Middle frontal gyrus (tissue), 1 donor: ENCODE results near the gene SOX5.

ENCODE experiments used
- DNase-seq: peaks from one replicate; pipeline ENCODE4 v3.0.0-alpha.2; 2015; ENCODE audit warnings: low spot score; ENCODE audit errors: extremely low spot score

The SOX5 gene

DNA sequence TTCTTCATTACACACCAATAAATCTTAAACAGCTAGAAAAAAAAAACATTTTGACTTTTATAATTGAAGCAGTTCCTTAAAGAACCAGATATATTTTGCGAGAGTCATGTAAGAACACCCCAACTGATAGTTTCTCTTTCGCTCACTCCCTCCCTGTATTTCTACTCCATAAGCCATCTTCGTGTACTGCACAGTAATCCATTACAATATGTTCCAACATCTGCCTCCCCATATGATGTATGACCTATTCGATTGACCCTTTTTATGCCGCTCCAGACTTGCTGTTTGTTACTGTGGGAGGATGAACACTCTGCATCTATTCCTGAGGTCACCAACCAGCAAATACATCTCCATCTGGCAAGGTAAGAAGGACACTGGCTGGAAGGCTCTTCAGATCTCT is 331.7 kb downstream of the SOX5 start:
- DNase-seq: no peak

DNA sequence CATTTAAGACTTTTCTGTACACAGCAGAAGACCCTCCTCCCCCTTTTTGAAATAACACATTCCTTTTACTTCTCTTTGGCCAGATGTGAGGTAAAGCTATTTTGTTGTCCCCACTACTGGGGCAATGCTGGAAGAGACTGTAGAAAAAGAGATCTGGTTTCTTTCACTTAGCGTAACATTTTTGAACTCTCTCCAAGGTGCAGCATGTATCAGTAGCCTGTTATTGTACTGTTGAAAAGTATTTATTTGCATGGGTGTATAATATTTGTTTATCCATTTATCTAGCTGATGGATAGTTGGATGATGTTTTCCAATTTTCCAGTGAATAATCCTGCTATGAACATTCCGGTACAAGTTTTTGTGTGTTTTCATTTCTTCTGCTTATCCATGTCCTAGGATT is 335.2 kb downstream of the SOX5 start:
- no peak for DNase-seq

DNA sequence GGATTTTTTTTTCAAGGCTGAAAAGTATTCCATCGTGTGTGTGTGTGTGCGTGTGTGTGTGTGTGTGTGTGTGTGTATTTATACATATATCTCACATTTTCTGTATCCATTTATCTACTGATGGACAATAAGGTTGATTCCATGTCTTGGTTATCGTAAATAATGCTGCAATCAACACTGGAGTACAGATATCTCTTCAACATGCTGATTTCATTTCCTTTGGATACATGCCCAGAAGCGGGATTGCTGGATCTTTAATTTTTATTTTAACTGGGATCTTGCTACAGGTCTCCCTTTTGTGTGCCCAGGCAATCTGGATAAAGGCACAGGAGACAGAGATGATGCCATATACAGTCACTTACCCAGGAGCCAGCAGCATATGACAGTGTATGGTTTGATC is 338.1 kb downstream of the SOX5 start:
- no peak for DNase-seq

DNA sequence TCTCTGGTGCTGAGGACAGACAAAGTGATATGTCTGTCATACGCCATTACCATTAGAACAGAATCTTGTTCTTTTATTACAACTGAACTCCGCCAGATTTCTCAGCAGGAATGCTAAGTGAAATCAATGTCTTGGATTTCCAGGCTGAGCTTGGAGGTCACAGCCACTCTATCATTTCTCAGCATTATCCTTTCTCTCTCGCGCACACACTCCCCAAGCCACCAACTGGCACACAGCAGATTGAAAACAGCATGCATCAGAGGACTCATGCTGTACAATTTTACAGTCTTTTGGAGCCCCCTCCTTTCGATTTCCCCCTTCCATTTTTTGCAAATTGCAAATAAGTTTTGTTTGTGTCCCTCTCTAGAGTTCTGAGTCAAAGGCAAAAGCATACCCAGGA is 348.6 kb downstream of the SOX5 start:
- DNase-seq: no peak

DNA sequence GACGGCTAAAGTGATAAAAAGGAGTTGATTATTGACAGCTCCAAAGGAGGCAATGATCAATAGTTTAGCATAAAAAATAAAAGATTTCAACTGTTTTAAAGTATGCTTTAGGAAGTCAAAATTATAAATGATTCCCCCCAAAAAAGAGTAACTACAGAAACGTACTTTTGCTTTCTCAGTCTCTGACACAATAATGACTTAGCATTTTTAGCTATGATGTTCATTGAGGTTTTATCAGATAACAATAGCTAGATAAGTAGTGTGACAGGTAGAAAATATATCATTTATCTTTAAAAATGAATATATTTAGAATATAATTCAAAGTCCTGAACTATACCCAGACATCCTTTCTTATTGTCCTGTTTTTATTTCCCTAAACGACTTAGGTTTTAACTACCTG is 352.9 kb downstream of the SOX5 start:
- DNase-seq: no peak

DNA sequence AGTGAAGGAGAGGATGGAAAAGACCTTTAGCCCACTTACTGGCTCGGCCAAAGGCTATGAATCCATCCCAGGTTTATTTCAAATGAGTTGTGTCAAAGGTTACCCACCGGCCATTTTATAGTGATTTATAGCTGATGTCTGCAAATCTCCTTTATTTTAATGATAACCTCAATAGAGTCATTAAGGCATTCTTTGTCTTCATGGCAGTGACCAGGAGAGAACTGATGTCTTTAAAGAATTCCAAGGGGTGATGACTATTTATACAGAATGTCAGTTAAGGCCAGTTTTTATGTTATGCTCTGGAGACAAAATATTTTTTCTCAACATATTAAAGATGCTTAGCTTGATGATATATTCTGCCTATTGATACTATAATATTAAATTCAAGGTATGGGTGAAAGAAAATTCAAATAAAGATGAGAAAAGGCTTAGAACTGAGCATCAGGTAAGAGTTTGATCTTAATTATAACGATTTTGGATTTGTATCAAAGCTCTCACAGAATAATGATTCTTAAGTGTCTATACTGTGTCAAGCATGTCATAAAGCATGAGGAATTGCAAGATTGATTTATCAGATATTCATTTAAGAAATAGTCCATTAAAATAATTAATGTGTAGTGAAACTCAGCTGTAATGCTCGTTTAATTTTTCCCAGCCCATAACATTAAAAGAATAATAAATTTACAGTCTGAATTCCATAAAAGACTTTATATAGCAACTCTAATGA is 361.5 kb downstream of the SOX5 start:
- DNase-seq: no peak

DNA sequence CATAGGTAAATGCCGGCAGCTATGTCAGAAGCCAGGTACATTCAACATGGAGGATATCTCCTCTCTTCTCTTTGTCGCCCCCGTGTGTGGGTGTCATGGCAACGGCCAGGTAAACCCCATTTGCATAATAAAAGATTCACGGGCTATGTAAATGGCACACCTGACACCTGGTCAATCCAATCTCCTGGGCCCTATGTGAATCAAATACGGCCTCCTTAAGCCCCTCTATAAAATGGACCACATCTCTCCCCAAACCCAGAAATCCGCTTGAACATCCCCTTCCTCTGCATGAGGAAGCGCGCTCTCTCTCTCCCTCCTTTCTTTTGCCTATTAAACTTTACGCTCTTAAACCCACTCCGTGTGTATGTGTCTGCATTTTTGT is 363.7 kb downstream of the SOX5 start:
- no peak for DNase-seq

DNA sequence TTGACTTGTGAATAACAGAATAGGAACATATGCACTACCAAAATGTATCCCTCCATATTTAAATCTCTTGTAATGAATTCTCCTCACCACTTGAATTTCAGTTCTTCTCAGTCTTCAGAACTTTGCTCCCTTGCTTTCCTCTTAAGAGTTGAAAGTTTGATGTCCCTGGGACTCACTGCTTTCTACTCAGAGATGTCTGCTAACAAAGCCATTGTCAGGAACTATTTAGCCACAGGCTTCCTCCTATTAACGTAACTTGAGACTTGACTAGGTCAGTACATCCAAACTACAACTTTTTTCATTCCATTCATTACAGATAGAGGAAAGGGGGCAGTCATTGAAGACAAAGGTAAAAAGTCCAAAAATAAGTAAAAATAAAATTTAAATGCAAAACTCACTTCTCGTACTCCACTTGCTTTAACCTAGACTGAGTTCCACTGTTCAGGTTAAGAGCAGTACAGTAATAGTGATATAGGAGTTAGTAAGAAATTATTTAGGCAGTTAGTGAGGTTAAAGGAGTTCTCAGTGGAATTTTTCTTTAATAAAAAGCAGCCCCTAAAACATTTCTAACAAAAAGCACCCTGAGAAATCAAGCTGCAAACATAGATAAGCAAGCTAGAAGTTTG is 364.2 kb downstream of the SOX5 start:
- no peak for DNase-seq

DNA sequence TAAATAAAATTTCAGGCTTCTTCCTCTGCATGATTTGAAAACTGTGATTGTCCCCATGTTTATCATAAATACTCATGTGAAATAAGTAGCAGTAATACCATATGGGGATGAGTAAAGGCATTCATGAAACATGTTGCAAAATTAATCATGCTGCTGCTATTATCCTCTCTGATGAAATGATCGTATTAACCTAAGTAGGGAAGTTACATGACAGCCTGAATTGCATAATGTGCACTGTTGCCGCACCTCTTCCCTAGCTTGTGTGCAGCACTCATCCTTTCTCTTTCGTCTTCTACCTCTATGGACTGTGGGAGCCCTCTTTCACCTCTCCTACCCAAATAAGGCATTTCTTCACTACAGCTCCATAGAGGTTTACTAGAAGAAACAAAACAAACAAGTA is 367.6 kb downstream of the SOX5 start:
- DNase-seq: no peak

DNA sequence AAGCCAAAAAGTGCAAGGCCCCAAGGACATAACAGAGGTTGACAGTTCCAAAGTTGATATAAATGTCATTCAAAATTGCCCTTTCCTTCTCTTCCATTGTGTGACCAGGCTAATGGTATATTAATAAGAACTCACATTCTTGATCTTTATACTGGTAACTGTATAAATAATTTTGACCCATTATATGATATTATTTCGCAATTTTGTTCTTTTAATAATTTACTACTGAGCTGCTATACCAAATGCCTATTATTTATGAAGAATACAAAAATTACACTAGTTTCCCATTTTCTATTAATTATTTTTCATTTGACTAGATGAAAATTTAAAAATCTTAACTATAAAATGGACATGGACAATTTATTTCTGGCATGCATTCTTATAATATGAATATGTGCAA is 370.2 kb downstream of the SOX5 start:
- no peak for DNase-seq

DNA sequence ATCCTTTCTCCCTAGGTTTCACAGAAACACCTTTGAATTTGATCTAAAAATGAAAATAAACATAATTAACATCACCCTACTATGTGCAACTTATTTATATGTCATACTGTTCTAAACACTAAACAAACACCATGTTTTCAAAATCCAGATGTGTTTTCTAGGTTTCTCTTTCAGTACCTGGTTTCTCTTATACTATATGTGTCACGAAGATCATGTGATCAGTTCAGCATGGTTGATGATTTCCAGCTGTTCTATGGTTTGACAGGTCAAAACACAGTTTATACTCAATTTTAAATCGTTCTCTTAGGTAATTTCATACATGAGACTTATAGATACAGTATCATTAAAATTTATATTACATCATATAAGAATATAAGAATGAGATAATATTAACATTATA is 373.1 kb downstream of the SOX5 start:
- no peak for DNase-seq

DNA sequence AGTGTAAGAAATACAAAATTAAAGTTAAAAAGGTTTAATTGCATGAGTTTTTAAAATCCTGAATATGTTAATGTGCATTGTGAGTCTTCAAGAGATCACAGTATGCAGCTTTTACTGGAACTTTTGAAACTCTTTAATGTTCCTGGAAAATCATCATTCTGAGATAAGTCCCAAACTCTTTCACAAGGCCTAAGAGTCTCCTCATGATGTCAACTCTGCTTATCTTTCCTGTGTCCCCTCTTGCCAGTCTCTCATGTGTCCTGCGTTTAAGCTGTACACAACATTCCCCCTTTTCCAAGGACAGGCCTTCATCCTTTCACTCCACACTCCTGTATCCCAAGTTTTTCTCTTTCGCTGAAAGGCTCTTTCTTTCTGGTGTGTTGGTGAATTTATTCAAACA is 380.1 kb downstream of the SOX5 start:
- no peak for DNase-seq

DNA sequence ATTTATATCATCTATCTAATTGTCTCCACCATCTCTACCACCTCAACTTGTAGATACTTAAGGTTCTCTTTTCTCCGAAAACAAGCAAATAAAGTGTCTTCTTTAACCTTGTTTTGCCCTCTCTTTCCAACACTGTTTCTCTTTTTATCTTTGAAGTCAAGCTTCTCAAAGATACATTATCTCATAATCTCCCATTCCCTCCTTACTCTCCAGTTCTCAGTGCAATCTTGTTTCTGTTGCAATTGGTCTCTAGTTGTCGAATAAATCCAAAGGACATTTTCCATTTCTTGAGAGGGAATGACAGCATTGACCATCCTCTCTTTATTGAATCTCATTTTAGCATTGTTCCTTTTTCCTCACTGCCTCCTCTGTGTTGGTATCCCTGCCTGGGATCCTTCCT is 383.3 kb downstream of the SOX5 start:
- no peak for DNase-seq

DNA sequence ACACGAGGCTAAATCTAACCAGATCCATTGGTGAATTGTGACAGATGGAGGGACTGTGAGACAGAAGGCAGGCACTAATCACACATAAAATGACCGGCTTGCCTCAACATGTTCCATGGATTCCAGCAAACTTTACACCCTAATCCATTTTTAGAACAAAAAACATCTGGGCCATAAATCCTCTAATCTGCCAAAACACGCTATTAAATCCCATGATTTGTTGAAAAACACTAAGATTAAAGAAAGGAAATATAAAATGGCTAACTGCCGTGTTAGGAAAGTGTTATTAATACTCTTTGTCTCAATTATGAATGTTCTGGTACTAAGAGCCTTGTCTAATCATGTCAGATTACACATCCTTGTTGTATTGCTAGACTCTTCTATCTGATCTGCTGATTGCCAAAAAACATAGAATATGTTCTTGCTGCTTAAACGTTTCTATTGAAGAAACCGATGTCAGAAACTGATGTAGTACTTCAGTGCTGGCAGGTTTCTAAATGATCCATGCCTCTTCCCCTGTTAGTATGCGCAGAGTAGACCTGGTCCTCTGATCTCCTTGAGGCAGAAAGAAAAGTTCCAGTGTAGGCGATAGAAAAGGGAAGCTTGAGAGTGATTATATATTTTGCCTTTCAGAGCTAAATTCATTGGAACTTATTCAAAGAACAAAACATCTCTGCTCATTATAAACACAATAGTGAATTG is 384.9 kb downstream of the SOX5 start:
- no peak for DNase-seq

DNA sequence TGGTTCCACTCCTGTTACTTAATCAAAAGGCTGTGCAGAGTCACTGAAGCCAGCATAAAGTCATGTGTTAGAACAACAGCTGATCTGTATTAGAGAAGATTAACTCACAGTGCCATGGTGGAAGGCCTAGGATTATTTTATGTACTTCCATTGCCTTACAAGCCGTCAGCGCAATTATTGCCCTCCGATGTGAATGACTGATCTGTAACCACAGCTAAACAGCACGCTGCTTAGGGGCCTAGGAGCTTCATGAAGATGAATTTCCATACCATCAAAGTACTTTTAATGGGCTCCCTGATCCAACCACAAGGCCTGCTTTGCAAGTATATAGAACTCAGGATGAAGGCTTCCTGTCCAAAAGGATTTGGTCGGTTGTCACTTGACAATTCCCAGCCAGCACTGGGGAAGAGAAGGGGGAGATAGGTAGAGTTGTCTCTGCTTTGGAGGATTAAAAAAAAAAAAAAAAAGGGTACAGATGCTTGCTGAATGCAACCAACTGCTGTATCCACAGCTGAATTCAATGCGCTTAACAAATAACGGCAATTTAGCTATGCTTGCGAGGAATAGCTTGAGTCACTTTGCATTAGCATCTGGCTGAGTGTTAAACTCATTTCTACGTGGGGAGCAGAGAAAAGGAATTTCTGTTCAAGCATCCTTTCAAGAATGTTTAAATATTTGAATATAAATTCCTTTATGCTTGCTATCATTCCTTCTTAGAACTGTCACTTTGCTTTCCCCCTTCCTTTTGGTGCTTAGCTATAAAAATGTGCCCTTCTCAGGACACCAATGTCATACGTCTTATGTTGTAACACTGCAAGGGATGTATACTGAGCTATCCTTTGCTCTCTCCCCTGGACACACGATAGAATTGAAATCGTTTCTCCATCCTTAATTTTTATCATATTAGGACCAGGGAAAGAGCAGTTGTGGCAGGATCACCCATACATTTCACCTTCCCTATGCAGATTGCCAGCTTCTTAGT is 387.8 kb downstream of the SOX5 start:
- DNase-seq: no peak

DNA sequence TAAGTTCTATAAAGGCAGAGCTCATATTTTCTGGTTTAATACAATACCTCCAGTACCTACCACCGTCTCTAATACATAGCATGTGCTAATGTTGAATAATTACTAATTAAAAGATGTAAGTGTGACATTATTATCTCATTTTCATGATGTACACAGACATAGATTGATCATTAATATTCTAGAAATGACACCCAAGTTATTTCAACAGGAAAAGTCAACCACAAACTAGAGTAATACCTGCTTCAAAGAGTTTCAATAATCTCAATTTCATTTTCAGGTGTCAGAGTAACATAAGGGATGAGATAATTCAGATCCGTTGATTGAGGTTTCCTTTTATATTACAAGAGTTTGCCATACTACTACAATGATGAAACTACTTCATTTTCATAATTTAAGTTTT is 388.9 kb downstream of the SOX5 start:
- no peak for DNase-seq

DNA sequence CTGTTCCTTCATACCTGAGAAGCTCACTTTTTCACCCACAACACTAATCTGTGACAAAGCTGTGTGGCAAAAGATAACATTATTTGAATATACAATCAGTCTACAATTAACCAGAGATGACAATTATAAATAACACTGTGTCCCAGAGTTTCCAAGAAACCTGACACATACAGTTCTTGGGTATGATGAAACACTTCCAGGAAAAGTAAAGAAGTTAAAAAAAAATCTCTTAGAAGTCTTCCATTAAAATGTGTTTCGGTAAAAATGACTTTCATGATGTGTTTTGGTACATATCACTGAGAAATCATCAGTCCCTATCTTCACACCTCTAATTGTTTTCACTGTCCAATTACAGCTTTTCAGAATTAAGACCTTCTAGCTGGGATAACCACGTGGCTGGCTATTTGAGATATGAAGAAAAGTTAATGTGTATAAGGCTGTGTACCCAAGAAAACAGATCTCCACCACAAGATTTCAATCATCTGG is 390.2 kb downstream of the SOX5 start:
- DNase-seq: no peak

DNA sequence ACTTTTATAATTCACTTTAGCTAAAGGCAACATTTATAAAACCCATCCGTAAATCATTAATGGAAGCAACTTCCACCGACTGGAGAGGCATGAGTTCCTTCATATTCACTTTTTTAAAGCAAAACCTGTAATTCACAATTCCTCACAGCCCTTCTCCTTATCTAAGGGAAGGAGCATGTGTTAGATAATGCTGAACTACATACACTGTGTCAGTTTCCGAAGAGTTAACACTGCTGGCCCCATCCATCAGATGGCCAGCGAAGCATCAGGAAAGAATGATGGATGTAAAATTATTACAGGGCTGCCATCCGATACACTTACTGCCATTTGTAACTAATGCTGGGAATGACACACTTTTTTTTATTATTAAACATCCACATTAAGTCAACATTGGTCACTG is 392.8 kb downstream of the SOX5 start:
- DNase-seq: no peak

DNA sequence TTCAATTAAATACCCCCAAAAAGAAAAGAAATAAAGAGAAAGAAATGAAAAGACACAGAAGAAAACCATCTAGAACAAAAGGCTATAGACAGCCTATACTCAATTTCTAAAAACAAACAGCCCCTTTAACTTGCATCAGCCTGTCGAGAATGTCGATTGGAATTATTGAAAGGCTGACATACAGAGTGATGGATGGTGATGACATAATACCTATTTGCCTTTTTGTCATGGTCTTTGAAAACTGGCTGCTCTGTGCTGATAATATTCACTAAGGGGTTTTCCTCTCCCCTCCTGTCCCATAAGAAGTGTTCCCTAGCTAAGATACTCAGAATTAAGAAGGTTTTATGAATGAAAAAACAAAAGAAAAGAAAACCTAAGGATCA is 393.7 kb downstream of the SOX5 start:
- DNase-seq: no peak

DNA sequence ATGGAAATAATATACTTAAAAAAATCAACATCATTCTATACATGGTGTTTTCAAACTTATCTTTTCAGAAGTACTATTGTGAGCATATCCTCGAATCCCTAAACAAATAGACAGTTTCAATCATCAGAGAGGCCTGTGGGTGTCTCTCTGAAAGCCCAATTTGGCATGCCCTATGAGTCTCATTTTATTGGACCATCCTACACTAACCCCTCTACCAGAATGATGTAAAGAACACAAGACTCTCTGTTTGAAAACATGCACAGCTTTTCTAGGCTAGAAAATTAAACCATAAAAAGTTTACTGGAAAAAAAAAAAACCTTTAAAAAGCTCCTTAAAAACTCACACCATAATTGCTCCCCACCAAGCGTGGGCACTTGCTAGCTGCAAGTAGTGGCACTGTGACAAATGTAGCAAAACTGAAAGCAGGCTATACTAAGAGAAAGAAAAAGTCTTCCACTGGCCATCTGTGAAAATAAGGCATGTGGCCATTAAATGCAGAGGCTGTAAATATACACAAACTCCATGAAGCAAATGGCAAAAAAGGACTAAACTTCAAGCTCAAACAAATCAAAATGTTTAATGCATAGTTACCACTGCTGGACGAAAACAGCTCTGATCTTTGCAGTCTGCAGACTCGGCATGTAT is 394.2 kb downstream of the SOX5 start:
- peak; percentile 31 for DNase-seq

DNA sequence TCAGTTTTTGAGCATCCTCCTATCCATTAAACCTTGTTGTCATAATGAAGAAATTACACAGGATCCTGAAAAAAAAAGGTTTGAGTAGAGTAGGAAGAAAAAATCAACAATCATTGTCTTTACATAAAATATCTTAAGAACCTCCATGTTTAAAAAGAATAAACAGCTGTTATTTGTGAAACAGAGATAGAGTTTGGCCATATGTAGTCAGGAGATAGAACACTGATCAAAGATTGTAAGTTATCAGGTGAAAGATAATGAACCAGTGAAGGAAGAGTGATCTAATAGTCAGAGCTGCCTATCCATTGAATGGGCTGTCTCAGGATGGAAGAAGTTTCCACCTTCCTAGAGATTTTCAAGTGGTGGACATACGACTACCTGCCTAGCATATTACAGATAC is 397.1 kb downstream of the SOX5 start:
- no peak for DNase-seq
